ENCODE results near the gene SPTBN2.

Gene SPTBN2

GRCh38 chr11:66697988-66698387, 31.0 kb downstream of the SPTBN2 start:
- no peak overlapping the region for H3K14ac ChIP-seq (ENCODE audit: low read length in 2 of 2)
- no peak overlapping the region for H3K4me3 ChIP-seq (ENCODE audit: insufficient read depth in 1 of 2, low read depth in 1 of 2, low read length in 2 of 2)
- H3K4ac ChIP-seq (ENCODE audit: low read depth in 1 of 2, low read length in 2 of 2) = no peak overlapping the region
- H2BK12ac ChIP-seq (ENCODE audit: low read length in 2 of 2) = no peak overlapping the region
- no peak overlapping the region for H4K8ac ChIP-seq (ENCODE audit: low read length)
- no peak overlapping the region for H3K27ac ChIP-seq (ENCODE audit: low read length, poor library complexity, severe bottlenecking)
- no peak overlapping the region for H3K9ac ChIP-seq (ENCODE audit: low read length)
- H2BK5ac ChIP-seq (ENCODE audit: low read depth, low read length, poor library complexity, severe bottlenecking) = no peak overlapping the region
- DNase-seq = no peak
- no peak overlapping the region for H3K18ac ChIP-seq (ENCODE audit: low read depth in 1 of 2, low read length in 2 of 2)
- peaks cover 19% of the 10 kb centered on the region for H3K9me3 ChIP-seq (ENCODE audit: control insufficient read depth, low read length)
- no peak overlapping the region for H2AK5ac ChIP-seq (ENCODE audit: low read length, severe bottlenecking)
- no peaks in the 10 kb centered on the region for H3K4me1 ChIP-seq (ENCODE audit: control insufficient read depth, insufficient read depth, low read depth, low read length)
- peaks cover 17% of the 10 kb centered on the region for H3K79me1 ChIP-seq (replicated peaks; ENCODE audit: low read length, poor library complexity, severe bottlenecking)
- H2BK120ac ChIP-seq (ENCODE audit: low read depth, low read length) = no peak overlapping the region
- no peak overlapping the region for H4K91ac ChIP-seq (ENCODE audit: low read length)
- 98% methylated on average over 5 of the region's 6 CpGs for WGBS
- H3K27me3 ChIP-seq (ENCODE audit: control insufficient read depth in 1 of 2, insufficient read depth in 1 of 2, low read length in 2 of 2) = peaks cover 0 to 2% of the 10 kb centered on the region in 2 experiments
- no peak overlapping the region for H3K4me2 ChIP-seq (ENCODE audit: low read length, poor library complexity, severe bottlenecking)
- no peak overlapping the region for H3K23ac ChIP-seq (ENCODE audit: low read length in 2 of 2)
- H2BK15ac ChIP-seq (ENCODE audit: low read depth, poor library complexity, severe bottlenecking) = no peak overlapping the region
- no peak overlapping the region for H2AFZ ChIP-seq (ENCODE audit: low read depth, low read length)
- peaks cover 0 to 88% of the 10 kb centered on the region in 2 experiments for H3K36me3 ChIP-seq (ENCODE audit: control insufficient read depth in 1 of 2, insufficient read depth in 2 of 2, low read depth in 1 of 2, low read length in 2 of 2)

GRCh38 chr11:66696146-66696545, 32.9 kb downstream of the SPTBN2 start:
- H3K4me3 ChIP-seq (ENCODE audit: insufficient read depth in 1 of 2, low read depth in 1 of 2, low read length in 2 of 2) = no peak overlapping the region
- no peak overlapping the region for H3K4me2 ChIP-seq (ENCODE audit: low read length, poor library complexity, severe bottlenecking)
- H4K91ac ChIP-seq (ENCODE audit: low read length) = no peak overlapping the region
- H3K27me3 ChIP-seq (ENCODE audit: control insufficient read depth in 1 of 2, insufficient read depth in 1 of 2, low read length in 2 of 2) = no peaks in the 10 kb centered on the region
- no peak overlapping the region for H2BK12ac ChIP-seq (ENCODE audit: low read length in 2 of 2)
- H3K9me3 ChIP-seq (ENCODE audit: control insufficient read depth, low read length) = peaks cover 19% of the 10 kb centered on the region
- no peak overlapping the region for H3K27ac ChIP-seq (ENCODE audit: low read length, poor library complexity, severe bottlenecking)
- 91% methylated on average over 9 of the region's 9 CpGs for WGBS
- no peak overlapping the region for H2AK5ac ChIP-seq (ENCODE audit: low read length, severe bottlenecking)
- H2AFZ ChIP-seq (ENCODE audit: low read depth, low read length) = no peak overlapping the region
- H2BK15ac ChIP-seq (ENCODE audit: low read depth, poor library complexity, severe bottlenecking) = no peak overlapping the region
- DNase-seq = no peak
- no peak overlapping the region for H3K4ac ChIP-seq (ENCODE audit: low read depth in 1 of 2, low read length in 2 of 2)
- peaks cover 14% of the 10 kb centered on the region for H3K79me1 ChIP-seq (replicated peaks; ENCODE audit: low read length, poor library complexity, severe bottlenecking)
- H3K14ac ChIP-seq (ENCODE audit: low read length in 2 of 2) = no peak overlapping the region
- no peak overlapping the region for H3K23ac ChIP-seq (ENCODE audit: low read length in 2 of 2)
- no peak overlapping the region for H3K18ac ChIP-seq (ENCODE audit: low read depth in 1 of 2, low read length in 2 of 2)
- no peak overlapping the region for H2BK120ac ChIP-seq (ENCODE audit: low read depth, low read length)
- no peak overlapping the region for H3K9ac ChIP-seq (ENCODE audit: low read length)
- no peaks in the 10 kb centered on the region for H3K4me1 ChIP-seq (ENCODE audit: control insufficient read depth, insufficient read depth, low read depth, low read length)
- H4K8ac ChIP-seq (ENCODE audit: low read length) = no peak overlapping the region
- no peak overlapping the region for H2BK5ac ChIP-seq (ENCODE audit: low read depth, low read length, poor library complexity, severe bottlenecking)
- H3K36me3 ChIP-seq (ENCODE audit: control insufficient read depth in 1 of 2, insufficient read depth in 2 of 2, low read depth in 1 of 2, low read length in 2 of 2) = peaks cover 0 to 93% of the 10 kb centered on the region in 2 experiments

GRCh38 chr11:66694732-66695207, 34.2 kb downstream of the SPTBN2 start:
- 28% methylated on average over 6 of the region's 6 CpGs for WGBS
- no peak overlapping the region for H2BK5ac ChIP-seq (ENCODE audit: low read depth, low read length, poor library complexity, severe bottlenecking)
- H3K36me3 ChIP-seq (ENCODE audit: control insufficient read depth in 1 of 2, insufficient read depth in 2 of 2, low read depth in 1 of 2, low read length in 2 of 2) = peaks cover 0 to 92% of the 10 kb centered on the region in 2 experiments
- DNase-seq = peak; percentile 98
- no peak overlapping the region for H2BK120ac ChIP-seq (ENCODE audit: low read depth, low read length)
- peak overlapping the region; percentile 74 for H4K8ac ChIP-seq (ENCODE audit: low read length)
- H3K79me1 ChIP-seq (replicated peaks; ENCODE audit: low read length, poor library complexity, severe bottlenecking) = peaks cover 10% of the 10 kb centered on the region
- peak overlapping the region; percentile 57 for H3K9ac ChIP-seq (ENCODE audit: low read length)
- peaks cover 13% of the 10 kb centered on the region for H3K9me3 ChIP-seq (ENCODE audit: control insufficient read depth, low read length)
- H2BK15ac ChIP-seq (ENCODE audit: low read depth, poor library complexity, severe bottlenecking) = no peak overlapping the region
- H4K91ac ChIP-seq (ENCODE audit: low read length) = no peak overlapping the region
- no peak overlapping the region for H3K23ac ChIP-seq (ENCODE audit: low read length in 2 of 2)
- H3K18ac ChIP-seq (ENCODE audit: low read depth in 1 of 2, low read length in 2 of 2) = no peak overlapping the region
- H2BK12ac ChIP-seq (ENCODE audit: low read length in 2 of 2) = no peak overlapping the region
- H3K4ac ChIP-seq (ENCODE audit: low read depth in 1 of 2, low read length in 2 of 2) = no peak overlapping the region
- H2AK5ac ChIP-seq (ENCODE audit: low read length, severe bottlenecking) = no peak overlapping the region
- no peak overlapping the region for H3K14ac ChIP-seq (ENCODE audit: low read length in 2 of 2)
- no peaks in the 10 kb centered on the region for H3K4me1 ChIP-seq (ENCODE audit: control insufficient read depth, insufficient read depth, low read depth, low read length)
- no peaks in the 10 kb centered on the region for H3K27me3 ChIP-seq (ENCODE audit: control insufficient read depth in 1 of 2, insufficient read depth in 1 of 2, low read length in 2 of 2)
- no peak overlapping the region for H3K4me3 ChIP-seq (ENCODE audit: insufficient read depth in 1 of 2, low read depth in 1 of 2, low read length in 2 of 2)
- no peak overlapping the region for H3K4me2 ChIP-seq (ENCODE audit: low read length, poor library complexity, severe bottlenecking)
- H3K27ac ChIP-seq (ENCODE audit: low read length, poor library complexity, severe bottlenecking) = peak overlapping the region; percentile 64
- H2AFZ ChIP-seq (ENCODE audit: low read depth, low read length) = no peak overlapping the region

GRCh38 chr11:66694056-66694410, 35.0 kb downstream of the SPTBN2 start:
- no peak overlapping the region for H4K91ac ChIP-seq (ENCODE audit: low read length)

More at GRCh38 chr11:66694056-66694410, 35.0 kb downstream of the SPTBN2 start:
- peak overlapping the region; percentile 30 for H3K9ac ChIP-seq (ENCODE audit: low read length)
- DNase-seq = no peak
- no peak overlapping the region for H3K27ac ChIP-seq (ENCODE audit: low read length, poor library complexity, severe bottlenecking)
- H3K23ac ChIP-seq (ENCODE audit: low read length in 2 of 2) = no peak overlapping the region
- no peaks in the 10 kb centered on the region for H3K4me1 ChIP-seq (ENCODE audit: control insufficient read depth, insufficient read depth, low read depth, low read length)
- peaks cover 5% of the 10 kb centered on the region for H3K9me3 ChIP-seq (ENCODE audit: control insufficient read depth, low read length)
- no peak overlapping the region for H3K18ac ChIP-seq (ENCODE audit: low read depth in 1 of 2, low read length in 2 of 2)
- H2BK12ac ChIP-seq (ENCODE audit: low read length in 2 of 2) = no peak overlapping the region
- H3K4me3 ChIP-seq (ENCODE audit: insufficient read depth in 1 of 2, low read depth in 1 of 2, low read length in 2 of 2) = no peak overlapping the region
- no peak overlapping the region for H3K4me2 ChIP-seq (ENCODE audit: low read length, poor library complexity, severe bottlenecking)
- H2BK120ac ChIP-seq (ENCODE audit: low read depth, low read length) = no peak overlapping the region
- H3K79me1 ChIP-seq (replicated peaks; ENCODE audit: low read length, poor library complexity, severe bottlenecking) = peaks cover 10% of the 10 kb centered on the region
- H2BK5ac ChIP-seq (ENCODE audit: low read depth, low read length, poor library complexity, severe bottlenecking) = no peak overlapping the region
- no peak overlapping the region for H2AFZ ChIP-seq (ENCODE audit: low read depth, low read length)
- no peak overlapping the region for H3K14ac ChIP-seq (ENCODE audit: low read length in 2 of 2)
- no peak overlapping the region for H2BK15ac ChIP-seq (ENCODE audit: low read depth, poor library complexity, severe bottlenecking)
- H3K4ac ChIP-seq (ENCODE audit: low read depth in 1 of 2, low read length in 2 of 2) = no peak overlapping the region
- no peaks in the 10 kb centered on the region for H3K27me3 ChIP-seq (ENCODE audit: control insufficient read depth in 1 of 2, insufficient read depth in 1 of 2, low read length in 2 of 2)
- 92% methylated on average over 13 of the region's 13 CpGs for WGBS
- no peak overlapping the region for H4K8ac ChIP-seq (ENCODE audit: low read length)
- H3K36me3 ChIP-seq (ENCODE audit: control insufficient read depth in 1 of 2, insufficient read depth in 2 of 2, low read depth in 1 of 2, low read length in 2 of 2) = peaks cover 0 to 92% of the 10 kb centered on the region in 2 experiments
- H2AK5ac ChIP-seq (ENCODE audit: low read length, severe bottlenecking) = no peak overlapping the region
